Suprapubic skin (tissue), 4 donors: ENCODE results near the gene CCDC136.

Experiments
- CTCF ChIP-seq, 2 donors: fragments of 200-600 bp in 1 of 2; fragments of 450-650 bp in 1 of 2; sonication (generic) in 1 of 2; IDR thresholded peaks; one replicate each; pipeline ENCODE4 v1.5.1; 2016 to 2019; ENCODE audit warnings: antibody characterized with exemption in 2 of 2, mild to moderate bottlenecking in 1 of 2, moderate library complexity in 1 of 2
- EP300 ChIP-seq: sonication (generic); formaldehyde crosslinking; IDR thresholded peaks from one replicate; pipeline ENCODE4 v1.6.1; 2017; ENCODE audit warnings: antibody characterized with exemption
- POLR2A ChIP-seq, 2 donors: fragments of 450-650 bp; IDR thresholded peaks; one replicate each; pipeline ENCODE4 v1.6.1; 2017; ENCODE audit warnings: antibody characterized with exemption in 2 of 2, mild to moderate bottlenecking in 2 of 2, moderate library complexity in 2 of 2
- POLR2AphosphoS5 ChIP-seq, 3 donors: sonication (generic); formaldehyde crosslinking; IDR thresholded peaks; one replicate each; pipeline ENCODE4 v1.6.1; 2017; ENCODE audit warnings: antibody characterized with exemption in 3 of 3

- TF ChIP-seq EP300 = no peak
- TF ChIP-seq POLR2AphosphoS5 (IDR thresholded peaks at IDR 0.05) = no peak
- TF ChIP-seq CTCF (IDR thresholded peaks at IDR 0.05) = no peak
- TF ChIP-seq POLR2A (IDR thresholded peaks at IDR 0.05) = no peak
Observed at GRCh38 chr7:128795129-128795528, 3.4 kb downstream of the CCDC136 start.
